Heart left ventricle (tissue), 13 donors: ENCODE measurements around the gene CDK3.

ENCODE experiments used
- CTCF ChIP-seq, 12 donors: fragments of 200-600 bp; sonication (generic) in 4 of 12; IDR thresholded peaks; one replicate each; pipeline versions ENCODE4 v1.5.0 to v1.8.0; 2018 to 2022; ENCODE audit warnings: antibody characterized with exemption in 12 of 12, mild to moderate bottlenecking in 5 of 12
- POLR2A ChIP-seq, 2 donors: fragments of 450-650 bp; IDR thresholded peaks; one replicate each; pipeline ENCODE4 v1.6.1; 2017; ENCODE audit warnings: antibody characterized with exemption in 2 of 2, mild to moderate bottlenecking in 2 of 2, moderate library complexity in 2 of 2
- donor health status: ischemic (EF 13 %, LVEDD 7.1; RV severe dilation, severe dysfunction).
- donor health status: DM: no; HTN: yes; CAD: no.
- donor health status: DM: no; HTN: no; CAD: no.
- donor health status: ischemic (EF 25% LVEDD 6.9; RV normal size, moderate dysfunction).
- donor health status: ischemic (EF 25% LVEDD 5.7; RV mildly dilated, moderate dysfunction).
- donor health status: ischemic (EF 35%, LVEDD 5.7; RV mildly dilated, moderate dysfunction).
- donor health status: nonischemic (EF 11% LVEDD 7.7; RV severe dilation, severe dysfunction).
- donor health status: DM: yes; HTN: yes; CAD: no.
- donor health status: PGD.
- donor health status: ischemic (EF 29% LVEDD 5.4; RV normal size, mild dysfunction).
- donor health status: nonischemic (EF 23%, LVEDD 6.1; RV moderate dilation, normal function).

GRCh38 chr17:76033139-76033538, 32.5 kb downstream of the CDK3 start:
- no peak for TF ChIP-seq CTCF (IDR thresholded peaks at IDR 0.05)
- no peak for TF ChIP-seq POLR2A (IDR thresholded peaks at IDR 0.05)
